HepG2 (cell line): ENCODE measurements around the gene KIF24. TPM values are rescaled to one million over a fixed set of nuclear protein-coding genes. Genes with fewer than 3 reads are reported as not detected.
"Not testable (repeated sequence)": the region's sequence is repeated elsewhere in the genome, so short reads cannot be mapped to it uniquely, and the experiment has no call there.

Experiments used
- ATAC-seq: fragments of 200-7000 bp; cut with Tn5 transposase; 3 replicates; pipeline ENCODE4 v1.9.1; 2020; ENCODE audit warnings: mild to moderate bottlenecking, moderate library complexity
- BruUV-seq: library from RNA; stranded (reverse); fragments of 400-500 nt; replicated peaks from 2 replicates; lab custom pipeline; 2021; lab: Mats Ljungman, UMichigan
- CTCF ChIA-PET: fragments of 300-600 bp; formaldehyde crosslinking; extraction: SDS; loops from one replicate; lab custom pipeline; 2021; ENCODE audit warnings: low total read pairs, inconsistent platforms, low intra/inter-chr PET ratio; lab: Yijun Ruan, JAX
- POLR2A ChIA-PET: fragments of 350-600 bp; sonication (Branson Sonifier 250); formaldehyde crosslinking; loops from one replicate; lab custom pipeline; 2020; ENCODE audit warnings: antibody characterized with exemption, inconsistent platforms; lab: Yijun Ruan, JAX
- DNase-seq: peaks from one replicate; pipeline ENCODE4 v3.0.0-alpha.2; 2015; ENCODE audit warnings: low spot score
- FAIRE-seq: peaks from 3 replicates; lab custom pipeline; 2011; peaks lifted over from hg19 to GRCh38; lab: Jason Lieb, UNC
- H2AFZ ChIP-seq: one replicate; pipeline ENCODE4 v1.6.1; 2011; ENCODE audit warnings: low read length, inconsistent platforms
- H3K27ac ChIP-seq: fragments of 300-600 bp; 3 replicates; pipeline ENCODE4 v1.8.0; 2011; ENCODE audit warnings: mixed run types, mild to moderate bottlenecking, mixed read lengths, low read length, inconsistent platforms; ENCODE audit not compliant: insufficient read depth; ENCODE audit errors: extremely low read length
- H3K27me3 ChIP-seq, 2 experiments: fragments of 200-600 bp in 1 of 2; 2 replicates in 1 of 2; 3 replicates in 1 of 2; pipeline versions ENCODE4 v1.6.0 to v1.8.0; 2011; ENCODE audit warnings: low read length in 2 of 2, mild to moderate bottlenecking in 2 of 2, moderate library complexity in 2 of 2, inconsistent platforms in 1 of 2; ENCODE audit not compliant: insufficient read depth in 2 of 2, control insufficient read depth in 1 of 2
- H3K36me3 ChIP-seq, 2 experiments: fragments of 200-600 bp in 1 of 2; replicated peaks in 1 of 2; 2 replicates in 1 of 2; 3 replicates in 1 of 2; pipeline versions ENCODE4 v1.5.1 to v1.8.0; 2011; ENCODE audit warnings: low read length in 2 of 2, inconsistent platforms in 1 of 2; ENCODE audit not compliant: insufficient read depth in 2 of 2, control insufficient read depth in 1 of 2
- H3K4me1 ChIP-seq: 2 replicates; pipeline ENCODE4 v1.5.1; 2012; ENCODE audit warnings: low read length, inconsistent platforms; ENCODE audit not compliant: insufficient read depth
- H3K4me2 ChIP-seq: 2 replicates; pipeline ENCODE4 v1.6.0; 2011; ENCODE audit warnings: low read depth, low read length, inconsistent platforms
- H3K4me3 ChIP-seq, 3 experiments: fragments of 200-600 bp in 1 of 3; sonication (generic), shearing (Covaris generic) in 1 of 3; replicated peaks in 1 of 3; 2 replicates each; pipeline ENCODE4 v1.5.1; 2011 to 2016; ENCODE audit warnings: low read length in 3 of 3, inconsistent platforms in 2 of 3, low read depth in 2 of 3, mild to moderate bottlenecking in 2 of 3, control low read depth in 1 of 3, mixed read lengths in 1 of 3; ENCODE audit not compliant: insufficient read depth in 1 of 3
- H3K79me2 ChIP-seq: one replicate; pipeline ENCODE4 v1.6.1; 2011; ENCODE audit warnings: low read length, inconsistent platforms; ENCODE audit not compliant: insufficient read depth
- H3K9ac ChIP-seq: 2 replicates; pipeline ENCODE4 v1.6.0; 2011; ENCODE audit warnings: mild to moderate bottlenecking, low read depth, low read length, inconsistent platforms; ENCODE audit not compliant: insufficient read depth
- H3K9me3 ChIP-seq: 2 replicates; pipeline ENCODE4 v1.5.1; 2012; ENCODE audit warnings: mild to moderate bottlenecking, low read length
- H4K20me1 ChIP-seq: 2 replicates; pipeline ENCODE4 v1.6.0; 2011; ENCODE audit warnings: inconsistent platforms, mild to moderate bottlenecking, low read length, moderate library complexity; ENCODE audit not compliant: insufficient read depth
- BCL6 ChIP-seq: IDR thresholded peaks from 2 replicates; pipeline ENCODE4 v1.6.1; 2016; ENCODE audit warnings: missing genetic modification reagents, missing compliant biosample characterization
- FOXP1 ChIP-seq, 2 experiments: fragments of 450-650 bp in 1 of 2; IDR thresholded peaks; 2 replicates each; pipeline ENCODE4 v1.6.1; 2017 to 2018; ENCODE audit warnings: antibody characterized with exemption in 1 of 2
- NR2F1 ChIP-seq, 2 experiments: fragments of 450-650 bp in 1 of 2; formaldehyde crosslinking in 1 of 2; IDR thresholded peaks; 2 replicates each; pipeline versions ENCODE4 v1.5.0 to v1.6.1; 2016 to 2020; ENCODE audit warnings: mild to moderate bottlenecking in 1 of 2, missing compliant biosample characterization in 1 of 2, missing genetic modification reagents in 1 of 2, moderate library complexity in 1 of 2
- NR2F6 ChIP-seq, 2 experiments: IDR thresholded peaks; 2 replicates each; pipeline ENCODE4 v1.6.1; 2016; ENCODE audit warnings: antibody characterized with exemption in 1 of 2, mild to moderate bottlenecking in 1 of 2
- PAXIP1 ChIP-seq: sonication (generic); formaldehyde crosslinking; conservative IDR thresholded peaks from 2 replicates; pipeline ENCODE4 v1.4.0; 2020; ENCODE audit warnings: mild to moderate bottlenecking, missing genetic modification reagents, moderate library complexity
- RARA ChIP-seq: IDR thresholded peaks from 2 replicates; pipeline ENCODE4 v1.6.1; 2016; ENCODE audit warnings: missing genetic modification reagents, missing compliant biosample characterization
- TBX2 ChIP-seq: sonication (generic); formaldehyde crosslinking; IDR thresholded peaks from 2 replicates; pipeline ENCODE4 v1.5.0; 2020; ENCODE audit warnings: missing genetic modification reagents, mild to moderate bottlenecking, borderline replicate concordance
- ZBTB43 ChIP-seq: sonication (generic); formaldehyde crosslinking; conservative IDR thresholded peaks from 2 replicates; pipeline ENCODE4 v1.4.0; 2020; ENCODE audit warnings: missing genetic modification reagents
- ZNF460 ChIP-seq: sonication (generic); formaldehyde crosslinking; IDR thresholded peaks from 2 replicates; pipeline ENCODE4 v1.5.1; 2020; ENCODE audit warnings: missing genetic modification reagents, mild to moderate bottlenecking, borderline replicate concordance
- ZNF770 ChIP-seq: sonication (generic); formaldehyde crosslinking; IDR thresholded peaks from 2 replicates; pipeline ENCODE4 v1.5.0; 2020; ENCODE audit warnings: mild to moderate bottlenecking, missing genetic modification reagents
- WGBS: methylation state at CpG from one replicate; pipeline ENCODE4 v1.1.6; 2017; ENCODE audit warnings: low lambda C conversion rate; 5-methylcytosine and 5-hydroxymethylcytosine counted together
- in situ Hi-C: cut with HindIII; loops from 2 replicates; pipeline ENCODE4 v1.10.0; 2017; ENCODE audit warnings: low pct_unique_long_range_greater_than_20kb; ENCODE audit not compliant: extremely low pct_ligation_motif_present
- intact Hi-C: fragments of 100-400 bp; cut with micrococcal nuclease; formaldehyde crosslinking; loops from one replicate; pipeline ENCODE4 v1.10.0; 2022; ENCODE audit not compliant: unreplicated experiment
- polyA plus RNA-seq, 8 experiments: library from polyadenylated mRNA; depleted of rRNA in 3 of 8; stranded (reverse) in 7 of 8; unstranded in 1 of 8; fragments of >200 nt; fragmentation: Illumina TruSeq in 4 of 8; extraction: Trizol in 4 of 8; gene quantifications; 2 replicates each; pipeline versions ENCODE4 v1.2.1 to v1.2.3, GENCODE V29; 2011 to 2016; ENCODE audit warnings: low read depth in 4 of 8, missing spikeins in 1 of 8, mixed read lengths in 1 of 8; ENCODE audit not compliant: insufficient read depth in 1 of 8
- total RNA-seq, 5 experiments: library from RNA; depleted of rRNA; stranded (reverse); fragments of >200 nt; fragmentation: Illumina TruSeq; extraction: Trizol; gene quantifications; 2 replicates each; pipeline ENCODE4 v1.2.3, GENCODE V29; 2016; ENCODE audit warnings: low read depth in 1 of 5

Gene KIF24
- total and polyA plus RNA-seq, 2 of the 13 experiments (the other 11 are each of a cell fraction or from before 2014, with no cell fraction given), result 1.1 to 3.0 TPM

GRCh38 chr9:34308316-34308715 is 20.8 kb downstream of the KIF24 start:
- CTCF ChIA-PET; H3K27me3 ChIP-seq; H3K27ac ChIP-seq; BruUV-seq; H3K79me2 ChIP-seq; DNase-seq; intact Hi-C loops; H3K4me2 ChIP-seq; H3K4me1 ChIP-seq; FAIRE-seq; H3K36me3 ChIP-seq; H4K20me1 ChIP-seq; ATAC-seq; H3K9me3 ChIP-seq; H2AFZ ChIP-seq; POLR2A ChIA-PET; in situ Hi-C loops; H3K4me3 ChIP-seq; H3K9ac ChIP-seq; TF ChIP-seq NR2F6 (CRISPR knock-in tag; IDR thresholded peaks at IDR 0.05): not testable (repeated sequence)
- 95% methylated on average over 3 of the region's 3 CpGs for WGBS
- TF ChIP-seq NR2F6 (IDR thresholded peaks at IDR 0.05), result peak; percentile 26; the same call in 1 of the 2 replicates
- TF ChIP-seq NR2F1 (CRISPR knock-in tag; IDR thresholded peaks at IDR 0.05), result peak in 1 of 2 experiments; percentile 69; a peak in 2 of 4 replicates
- TF ChIP-seq RARA, result peak; percentile 58

GRCh38 chr9:34301064-34301463 is 28.0 kb downstream of the KIF24 start:
- H3K79me2 ChIP-seq; H3K4me1 ChIP-seq; H4K20me1 ChIP-seq; H3K9ac ChIP-seq; H3K36me3 ChIP-seq; H3K9me3 ChIP-seq; CTCF ChIA-PET; H2AFZ ChIP-seq; in situ Hi-C loops; intact Hi-C loops; POLR2A ChIA-PET; BruUV-seq; H3K27me3 ChIP-seq; H3K4me3 ChIP-seq; FAIRE-seq; H3K4me2 ChIP-seq; H3K27ac ChIP-seq; TF ChIP-seq FOXP1 (IDR thresholded peaks at IDR 0.05): not testable (repeated sequence)
- DNase-seq, result peak; percentile 30
- 34% methylated on average over 7 of the region's 7 CpGs for WGBS
- peak; percentile 62; the same call in 2 of the 3 replicates for ATAC-seq
- TF ChIP-seq ZNF460 (CRISPR knock-in tag) (peak; percentile 30; the same call in 1 of the 2 replicates), NR2F1 (CRISPR knock-in tag; IDR thresholded peaks at IDR 0.05) (peak in 1 of 2 experiments; percentile 46; a peak in 1 of 4 replicates), ZBTB43 (CRISPR knock-in tag) (0 out of 2 replicates have a peak, but pooled peaks have one; percentile 21), FOXP1 (CRISPR knock-in tag; IDR thresholded peaks at IDR 0.05) (peak; percentile 8; the same call in 1 of the 2 replicates), TBX2 (CRISPR knock-in tag) (peak; percentile 55; the same call in 1 of the 2 replicates), ZNF770 (CRISPR knock-in tag) (peak; percentile 95), BCL6 (CRISPR knock-in tag) (peak; percentile 31; the same call in 1 of the 2 replicates), PAXIP1 (CRISPR knock-in tag) (0 out of 2 replicates have a peak, but pooled peaks have one; percentile 12)
